ENCODE results near the gene BICDL1. TPM values are rescaled to one million over a fixed set of nuclear protein-coding genes. Genes with fewer than 3 reads are reported as not detected.
"Not testable (repeated sequence)": the region's sequence is repeated elsewhere in the genome, so short reads cannot be mapped to it uniquely, and the experiment has no call there.

The BICDL1 gene
- polyA plus RNA-seq (2012; ENCODE audit: missing spikeins), result 1.4 TPM

- peak; percentile 93 for FAIRE-seq
- peak; percentile 84 for DNase-seq (ENCODE audit: insufficient read length)
- TF ChIP-seq POLR2A (IDR thresholded peaks at IDR 0.05; ENCODE audit: low read depth, low read length) (no peak), TAF1 (IDR thresholded peaks at IDR 0.05; ENCODE audit: borderline replicate concordance, low read depth, low read length) (no peak), POLR2AphosphoS5 (IDR thresholded peaks at IDR 0.05; ENCODE audit: low read depth, low read length) (no peak)
Measured at GRCh38 chr12:119988472-119989360, at the start of gene BICDL1. Gene BICDL1, plus strand, starts transcription at chr12:119989236. Its CDS starts 633 bp downstream, at chr12:119989869.

DNA sequence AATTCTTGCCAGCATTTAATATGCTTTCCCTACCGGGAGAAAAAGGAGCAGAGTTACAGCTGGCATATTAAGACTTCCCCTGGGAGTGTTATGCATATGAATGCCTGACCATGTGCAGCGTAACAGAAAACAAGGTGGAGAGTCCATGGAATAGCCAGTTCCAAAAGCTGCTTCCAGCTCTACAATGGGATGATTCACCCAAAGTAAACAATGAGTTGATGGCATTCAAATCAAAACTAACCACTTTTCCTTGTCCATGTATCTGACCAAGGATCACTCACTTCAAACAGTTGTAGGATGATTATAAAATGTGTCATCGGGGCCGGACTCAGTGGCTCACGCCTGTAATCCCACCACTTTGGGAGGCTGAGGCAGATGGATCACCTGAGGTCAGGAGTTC lies 48.1 kb upstream of the BICDL1 start:
- TF ChIP-seq POLR2AphosphoS5 (IDR thresholded peaks at IDR 0.05; ENCODE audit: low read depth, low read length), result no peak
- TF ChIP-seq POLR2A (IDR thresholded peaks at IDR 0.05; ENCODE audit: low read depth, low read length), result no peak
- TF ChIP-seq TAF1 (IDR thresholded peaks at IDR 0.05; ENCODE audit: borderline replicate concordance, low read depth, low read length), result no peak
- FAIRE-seq, result no peak
- no peak for DNase-seq (ENCODE audit: insufficient read length)

DNA sequence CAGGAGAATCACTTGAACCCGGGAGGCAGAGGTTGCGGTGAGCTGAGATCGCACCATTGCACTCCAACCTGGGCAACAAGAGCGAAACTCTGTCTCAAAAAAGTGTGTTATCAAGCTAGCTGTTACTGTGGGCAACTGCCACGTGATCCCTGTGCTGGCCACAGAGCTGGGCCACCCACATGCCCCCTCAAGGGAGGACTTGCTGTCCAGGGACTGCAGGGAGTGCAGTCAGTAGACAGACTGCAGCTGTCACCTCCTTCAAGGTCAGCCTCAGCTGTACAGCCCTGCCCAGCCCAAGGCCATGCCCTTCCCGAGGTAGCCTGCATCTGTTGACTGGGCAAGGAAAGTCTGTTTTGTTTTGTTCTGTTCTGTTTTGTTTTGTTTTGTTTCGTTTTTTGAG lies 46.6 kb upstream of the BICDL1 start:
- DNase-seq (ENCODE audit: insufficient read length) (no peak), FAIRE-seq (no peak)
- no peak for TF ChIP-seq POLR2AphosphoS5 (IDR thresholded peaks at IDR 0.05; ENCODE audit: low read depth, low read length)
- TF ChIP-seq POLR2A (IDR thresholded peaks at IDR 0.05; ENCODE audit: low read depth, low read length), result no peak
- no peak for TF ChIP-seq TAF1 (IDR thresholded peaks at IDR 0.05; ENCODE audit: borderline replicate concordance, low read depth, low read length)

DNA sequence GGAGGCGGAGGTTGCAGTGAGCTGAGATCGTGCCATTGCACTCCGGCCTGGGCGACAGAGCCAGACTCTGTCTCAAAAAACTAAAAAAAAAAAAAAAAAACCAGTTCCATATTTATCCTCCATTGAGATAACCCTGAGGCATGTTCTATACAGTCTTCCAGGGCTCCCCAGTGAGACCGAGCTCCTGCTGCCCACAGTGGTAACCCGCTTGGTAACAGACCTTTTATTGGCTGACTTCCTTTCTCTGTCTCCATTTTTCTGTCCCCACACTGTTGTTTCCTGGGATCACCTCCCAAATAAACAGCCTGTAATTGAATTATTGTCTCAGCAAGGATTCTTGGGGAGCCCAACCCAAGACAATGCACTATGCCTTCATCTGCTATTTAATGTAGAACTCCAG lies 42.8 kb upstream of the BICDL1 start:
- FAIRE-seq (no peak), DNase-seq (ENCODE audit: insufficient read length) (no peak)
- no peak for TF ChIP-seq POLR2A (IDR thresholded peaks at IDR 0.05; ENCODE audit: low read depth, low read length)
- no peak for TF ChIP-seq TAF1 (IDR thresholded peaks at IDR 0.05; ENCODE audit: borderline replicate concordance, low read depth, low read length)
- TF ChIP-seq POLR2AphosphoS5 (IDR thresholded peaks at IDR 0.05; ENCODE audit: low read depth, low read length), result no peak

DNA sequence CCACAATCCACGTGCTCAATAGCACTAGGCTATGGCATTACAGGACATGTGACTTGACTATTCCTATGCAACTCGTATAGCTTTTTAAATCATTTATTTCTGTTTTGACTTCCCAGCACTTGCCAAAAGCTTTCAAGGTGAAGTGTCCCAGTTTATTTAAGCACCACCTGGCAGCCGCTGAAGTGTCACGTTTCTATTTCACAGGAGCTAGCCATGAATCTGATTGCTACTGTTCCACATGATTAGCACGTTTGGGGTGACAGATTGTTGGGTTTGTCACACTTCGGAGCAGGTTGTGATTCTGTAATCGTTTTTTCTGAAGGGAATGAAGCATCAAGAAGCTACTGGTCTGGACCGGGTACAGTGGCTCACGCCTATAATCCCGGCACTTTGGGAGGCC lies 39.9 kb upstream of the BICDL1 start:
- DNase-seq (ENCODE audit: insufficient read length) (no peak), FAIRE-seq (no peak)
- no peak for TF ChIP-seq TAF1 (IDR thresholded peaks at IDR 0.05; ENCODE audit: borderline replicate concordance, low read depth, low read length)

DNA sequence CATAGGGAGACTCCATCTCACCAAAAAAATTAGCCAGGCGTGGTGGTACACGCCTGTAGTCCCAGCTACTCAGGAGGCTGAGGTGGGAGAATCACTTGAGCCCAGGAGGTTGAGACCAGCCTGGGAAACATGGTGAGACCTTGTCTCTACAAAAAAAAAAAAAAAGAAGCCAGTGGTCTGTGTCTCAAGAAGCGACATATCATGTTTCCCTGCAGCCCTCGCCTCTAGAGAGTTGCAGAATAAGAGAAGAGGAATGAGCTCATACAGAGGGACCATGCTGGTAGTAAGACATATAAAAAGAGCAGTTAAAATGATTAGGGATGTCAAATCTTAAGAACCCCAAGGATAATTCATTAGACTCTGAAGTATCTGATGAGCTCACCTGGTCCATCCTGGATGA lies 39.4 kb upstream of the BICDL1 start:
- FAIRE-seq (no peak), DNase-seq (ENCODE audit: insufficient read length) (no peak)
- no peak for TF ChIP-seq TAF1 (IDR thresholded peaks at IDR 0.05; ENCODE audit: borderline replicate concordance, low read depth, low read length)
- no peak for TF ChIP-seq POLR2AphosphoS5 (IDR thresholded peaks at IDR 0.05; ENCODE audit: low read depth, low read length)
- TF ChIP-seq POLR2A (IDR thresholded peaks at IDR 0.05; ENCODE audit: low read depth, low read length), result no peak

GRCh38 chr12:119956047-119956446 lies 33.0 kb upstream of the BICDL1 start:
- FAIRE-seq (no peak), DNase-seq (ENCODE audit: insufficient read length) (no peak)
- TF ChIP-seq TAF1 (IDR thresholded peaks at IDR 0.05; ENCODE audit: borderline replicate concordance, low read depth, low read length) (no peak), POLR2AphosphoS5 (IDR thresholded peaks at IDR 0.05; ENCODE audit: low read depth, low read length) (no peak), POLR2A (IDR thresholded peaks at IDR 0.05; ENCODE audit: low read depth, low read length) (no peak)

- FAIRE-seq (no peak), DNase-seq (ENCODE audit: insufficient read length) (no peak)
- TF ChIP-seq POLR2AphosphoS5 (IDR thresholded peaks at IDR 0.05; ENCODE audit: low read depth, low read length) (no peak), POLR2A (IDR thresholded peaks at IDR 0.05; ENCODE audit: low read depth, low read length) (no peak), TAF1 (IDR thresholded peaks at IDR 0.05; ENCODE audit: borderline replicate concordance, low read depth, low read length) (no peak)
Measured at GRCh38 chr12:119957135-119957534, 31.9 kb upstream of the BICDL1 start.

DNA sequence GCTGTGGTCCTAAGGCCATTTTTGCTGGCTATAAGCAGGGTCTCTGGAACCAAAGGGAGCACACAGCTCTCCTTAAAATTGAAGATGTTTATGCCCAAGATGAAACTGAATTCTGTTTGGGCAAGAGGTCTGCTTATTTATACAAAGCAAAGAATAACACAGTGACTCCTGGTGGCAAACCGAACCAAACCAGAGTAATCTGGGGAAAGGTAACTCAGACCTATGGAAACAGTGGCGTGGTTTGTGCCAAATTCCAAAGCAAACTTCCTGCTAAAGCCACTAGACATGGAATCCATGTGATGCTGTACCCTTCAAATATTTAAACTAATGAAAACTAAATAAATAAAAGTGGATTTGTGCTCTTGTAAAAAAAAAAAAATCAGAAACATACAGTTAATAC lies 29.6 kb upstream of the BICDL1 start:
- DNase-seq (ENCODE audit: insufficient read length) (no peak), FAIRE-seq (no peak)
- TF ChIP-seq POLR2A (IDR thresholded peaks at IDR 0.05; ENCODE audit: low read depth, low read length) (no peak), POLR2AphosphoS5 (IDR thresholded peaks at IDR 0.05; ENCODE audit: low read depth, low read length) (no peak), TAF1 (IDR thresholded peaks at IDR 0.05; ENCODE audit: borderline replicate concordance, low read depth, low read length) (no peak)

DNA sequence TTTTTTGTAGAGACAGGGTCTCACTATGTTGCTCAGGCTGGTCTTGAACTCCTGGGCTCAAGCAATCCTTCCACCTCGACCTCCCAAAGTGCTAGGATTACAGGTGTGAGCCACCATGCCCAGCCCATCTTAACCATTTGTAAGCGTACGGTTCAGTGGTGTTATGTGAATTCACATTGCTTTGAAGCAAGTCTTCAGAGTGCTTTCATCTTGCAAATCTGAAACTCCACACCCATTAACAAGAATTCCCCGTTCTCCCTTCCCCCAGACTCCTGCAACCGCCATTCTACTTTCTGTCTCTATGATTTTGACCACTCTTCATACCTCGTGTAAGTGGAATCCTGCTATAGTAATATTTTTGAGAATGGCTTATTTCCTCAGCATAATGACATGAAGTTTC lies 24.9 kb upstream of the BICDL1 start:
- TF ChIP-seq POLR2A (IDR thresholded peaks at IDR 0.05; ENCODE audit: low read depth, low read length) (no peak), TAF1 (IDR thresholded peaks at IDR 0.05; ENCODE audit: borderline replicate concordance, low read depth, low read length) (no peak), POLR2AphosphoS5 (IDR thresholded peaks at IDR 0.05; ENCODE audit: low read depth, low read length) (no peak)
- FAIRE-seq (no peak), DNase-seq (ENCODE audit: insufficient read length) (no peak)

- FAIRE-seq, result no peak
- no peak for DNase-seq (ENCODE audit: insufficient read length)
- TF ChIP-seq POLR2AphosphoS5 (IDR thresholded peaks at IDR 0.05; ENCODE audit: low read depth, low read length), result no peak
- TF ChIP-seq TAF1 (IDR thresholded peaks at IDR 0.05; ENCODE audit: borderline replicate concordance, low read depth, low read length), result no peak
- TF ChIP-seq POLR2A (IDR thresholded peaks at IDR 0.05; ENCODE audit: low read depth, low read length), result no peak
Measured at GRCh38 chr12:119964929-119965328, 24.1 kb upstream of the BICDL1 start.

DNA sequence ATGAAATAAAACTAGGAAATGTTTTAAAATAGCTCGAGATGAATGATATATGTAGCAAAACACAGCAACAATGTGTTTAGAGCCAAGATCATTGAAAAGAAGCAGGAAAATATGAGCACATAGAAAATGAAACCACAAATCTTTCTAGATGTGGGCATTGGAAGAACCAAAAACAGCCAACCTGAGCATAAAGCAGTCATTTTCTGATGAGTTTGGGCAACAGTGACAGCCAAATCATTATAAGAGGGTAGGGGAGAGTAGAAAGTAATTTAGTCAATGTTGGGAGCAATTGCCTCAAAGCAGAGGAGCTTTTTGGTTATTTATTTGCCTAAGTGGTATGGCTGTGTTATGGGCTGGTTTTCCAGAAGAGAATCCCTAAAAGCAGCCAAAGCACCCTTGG lies 8.8 kb upstream of the BICDL1 start:
- TF ChIP-seq POLR2A (IDR thresholded peaks at IDR 0.05; ENCODE audit: low read depth, low read length) (no peak), TAF1 (IDR thresholded peaks at IDR 0.05; ENCODE audit: borderline replicate concordance, low read depth, low read length) (no peak), POLR2AphosphoS5 (IDR thresholded peaks at IDR 0.05; ENCODE audit: low read depth, low read length) (no peak)
- FAIRE-seq (no peak), DNase-seq (ENCODE audit: insufficient read length) (no peak)

DNA sequence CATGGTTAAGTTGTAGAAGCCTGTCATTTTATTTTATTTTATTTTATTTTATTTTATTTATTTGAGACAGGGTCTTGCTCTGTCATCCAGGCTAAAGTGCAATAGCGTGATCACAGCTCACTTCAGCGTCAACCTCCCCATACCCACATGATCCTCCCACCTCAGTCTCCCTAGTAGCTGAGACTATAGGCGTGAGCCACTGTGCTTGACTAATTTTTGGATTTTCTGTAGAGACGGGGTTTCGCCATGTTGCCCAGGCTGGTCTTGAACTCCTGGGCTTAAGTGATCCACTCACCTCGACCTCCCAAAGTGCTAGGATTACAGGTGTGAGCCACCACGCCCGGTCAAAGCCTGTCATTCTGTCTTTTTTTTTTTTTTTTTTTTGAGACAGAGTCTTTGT lies 8.3 kb upstream of the BICDL1 start:
- DNase-seq (ENCODE audit: insufficient read length); FAIRE-seq: not testable (repeated sequence)
